ENCODE measurements around the gene ITGA2B.

- TF ChIP-seq CTCF (IDR thresholded peaks at IDR 0.05) (no peak), ZFX (IDR thresholded peaks at IDR 0.05; ENCODE audit: borderline replicate concordance) (no peak)
Measured at GRCh38 chr17:44380767-44381166, 8.7 kb downstream of the ITGA2B start.
